Activated CD8-positive, alpha-beta T cell treated with anti-CD3 and anti-CD28 coated beads for 36 hours (primary cell): ENCODE measurements around the gene NPBWR2. TPM values are rescaled to one million over a fixed set of nuclear protein-coding genes. Genes with fewer than 3 reads are reported as not detected.

ENCODE experiments used
- ATAC-seq: fragments of 200-7000 bp; cut with Tn5 transposase; one replicate; pipeline ENCODE4 v1.10.0; 2021; ENCODE audit warnings: mild to moderate bottlenecking, moderate library complexity
- CTCF ChIA-PET: fragments of 350-600 bp; sonication (Branson Sonifier 250); formaldehyde crosslinking; loops from one replicate; lab custom pipeline; 2021; ENCODE audit warnings: antibody characterized with exemption; lab: Charles Lee
- POLR2A ChIA-PET: fragments of 350-600 bp; sonication (Branson Sonifier 250); formaldehyde crosslinking; loops from one replicate; lab custom pipeline; 2021; ENCODE audit warnings: antibody characterized with exemption; lab: Charles Lee
- DNase-seq: peaks from one replicate; pipeline ENCODE4 v3.0.0-alpha.2; 2020
- H3K27ac Mint-ChIP-seq: one replicate; pipeline ENCODE4 v1.8.0; 2021; ENCODE audit warnings: mild to moderate bottlenecking, mixed read lengths
- H3K27me3 Mint-ChIP-seq: one replicate; pipeline ENCODE4 v1.8.0; 2021; ENCODE audit warnings: mixed read lengths
- H3K36me3 Mint-ChIP-seq: one replicate; pipeline ENCODE4 v1.8.0; 2021; ENCODE audit warnings: low read depth, mixed read lengths
- H3K4me1 Mint-ChIP-seq: one replicate; pipeline ENCODE4 v1.8.0; 2021; ENCODE audit warnings: low read depth, mixed read lengths
- H3K4me3 Mint-ChIP-seq: one replicate; pipeline ENCODE4 v1.8.0; 2021; ENCODE audit warnings: mild to moderate bottlenecking, moderate library complexity, mixed read lengths
- H3K9me3 Mint-ChIP-seq: one replicate; pipeline ENCODE4 v1.8.0; 2021; ENCODE audit warnings: mixed read lengths
- intact Hi-C: fragments of 100-400 bp; cut with micrococcal nuclease; formaldehyde crosslinking; loops from one replicate; pipeline ENCODE4 v1.10.0; 2022
- total RNA-seq, 2 experiments: library from RNA; stranded (reverse); gene quantifications; one replicate each; pipeline ENCODE4 v1.2.3, GENCODE V29; 2021
- TF ChIP-seq, protein P1 (sequence below): fragments of 200-600 bp; IDR thresholded peaks from one replicate; pipeline ENCODE4 v1.8.0; 2022; ENCODE audit warnings: antibody characterized with exemption, mild to moderate bottlenecking

Gene NPBWR2
- total RNA-seq, 2 experiments from 2014 or later: not detected

DNA sequence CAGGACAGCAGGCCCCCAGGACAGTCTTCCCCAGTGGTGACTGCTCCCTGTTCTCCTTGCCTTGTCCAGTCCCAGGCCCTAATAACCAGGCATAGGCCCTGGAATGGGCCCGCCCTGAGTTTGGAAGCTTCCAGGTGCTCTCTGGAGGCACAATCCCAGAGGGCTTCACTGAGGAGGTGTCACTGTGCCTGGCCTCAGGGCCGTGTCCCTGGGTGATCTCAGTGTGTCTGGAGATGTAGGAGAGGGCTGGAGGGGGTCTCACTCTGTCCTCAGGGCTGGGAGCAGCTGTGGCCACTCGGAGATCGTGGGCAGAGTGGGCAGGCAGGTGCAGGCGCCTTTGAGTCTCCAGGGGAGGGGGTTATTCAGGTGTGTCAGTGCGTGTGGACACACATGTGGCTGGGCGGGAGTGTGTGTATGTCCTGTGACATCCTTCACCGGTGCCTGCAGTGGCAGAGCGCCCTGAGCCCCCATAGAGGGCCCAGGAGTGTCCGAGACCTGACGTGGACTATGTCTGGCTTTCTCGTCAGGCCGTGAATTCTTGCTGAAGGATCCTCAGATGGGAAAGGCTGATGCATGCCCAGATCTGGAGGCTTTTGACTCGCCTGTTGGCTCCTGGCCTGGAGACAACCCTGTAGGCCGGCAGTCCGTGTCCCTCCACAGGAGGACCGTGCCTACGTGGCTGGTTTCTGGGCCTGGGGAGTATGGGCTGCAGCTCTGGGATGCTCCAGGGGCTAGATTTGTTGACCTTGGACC lies 5.5 kb upstream of the NPBWR2 start:
- Mint-ChIP-seq H3K27ac (no peak overlapping the region), H3K27me3 (no peaks in the 10 kb centered on the region), H3K9me3 (no peaks in the 10 kb centered on the region), H3K36me3 (no peaks in the 10 kb centered on the region), H3K4me1 (no peaks in the 10 kb centered on the region), H3K4me3 (no peak overlapping the region)
- ATAC-seq (no peak), DNase-seq (no peak)
- ChIA-PET CTCF (interaction anchor here (1.2 to 1.4 kb wide), 2 partner anchors 8 to 10 kb away, joined by 4 to 5 read pairs; no protein-coding TSS in a partner anchor), POLR2A (no interaction called here)
- TF ChIP-seq, protein P1, sequence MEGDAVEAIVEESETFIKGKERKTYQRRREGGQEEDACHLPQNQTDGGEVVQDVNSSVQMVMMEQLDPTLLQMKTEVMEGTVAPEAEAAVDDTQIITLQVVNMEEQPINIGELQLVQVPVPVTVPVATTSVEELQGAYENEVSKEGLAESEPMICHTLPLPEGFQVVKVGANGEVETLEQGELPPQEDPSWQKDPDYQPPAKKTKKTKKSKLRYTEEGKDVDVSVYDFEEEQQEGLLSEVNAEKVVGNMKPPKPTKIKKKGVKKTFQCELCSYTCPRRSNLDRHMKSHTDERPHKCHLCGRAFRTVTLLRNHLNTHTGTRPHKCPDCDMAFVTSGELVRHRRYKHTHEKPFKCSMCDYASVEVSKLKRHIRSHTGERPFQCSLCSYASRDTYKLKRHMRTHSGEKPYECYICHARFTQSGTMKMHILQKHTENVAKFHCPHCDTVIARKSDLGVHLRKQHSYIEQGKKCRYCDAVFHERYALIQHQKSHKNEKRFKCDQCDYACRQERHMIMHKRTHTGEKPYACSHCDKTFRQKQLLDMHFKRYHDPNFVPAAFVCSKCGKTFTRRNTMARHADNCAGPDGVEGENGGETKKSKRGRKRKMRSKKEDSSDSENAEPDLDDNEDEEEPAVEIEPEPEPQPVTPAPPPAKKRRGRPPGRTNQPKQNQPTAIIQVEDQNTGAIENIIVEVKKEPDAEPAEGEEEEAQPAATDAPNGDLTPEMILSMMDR: no peak
- intact Hi-C loops: no loop called here

DNA sequence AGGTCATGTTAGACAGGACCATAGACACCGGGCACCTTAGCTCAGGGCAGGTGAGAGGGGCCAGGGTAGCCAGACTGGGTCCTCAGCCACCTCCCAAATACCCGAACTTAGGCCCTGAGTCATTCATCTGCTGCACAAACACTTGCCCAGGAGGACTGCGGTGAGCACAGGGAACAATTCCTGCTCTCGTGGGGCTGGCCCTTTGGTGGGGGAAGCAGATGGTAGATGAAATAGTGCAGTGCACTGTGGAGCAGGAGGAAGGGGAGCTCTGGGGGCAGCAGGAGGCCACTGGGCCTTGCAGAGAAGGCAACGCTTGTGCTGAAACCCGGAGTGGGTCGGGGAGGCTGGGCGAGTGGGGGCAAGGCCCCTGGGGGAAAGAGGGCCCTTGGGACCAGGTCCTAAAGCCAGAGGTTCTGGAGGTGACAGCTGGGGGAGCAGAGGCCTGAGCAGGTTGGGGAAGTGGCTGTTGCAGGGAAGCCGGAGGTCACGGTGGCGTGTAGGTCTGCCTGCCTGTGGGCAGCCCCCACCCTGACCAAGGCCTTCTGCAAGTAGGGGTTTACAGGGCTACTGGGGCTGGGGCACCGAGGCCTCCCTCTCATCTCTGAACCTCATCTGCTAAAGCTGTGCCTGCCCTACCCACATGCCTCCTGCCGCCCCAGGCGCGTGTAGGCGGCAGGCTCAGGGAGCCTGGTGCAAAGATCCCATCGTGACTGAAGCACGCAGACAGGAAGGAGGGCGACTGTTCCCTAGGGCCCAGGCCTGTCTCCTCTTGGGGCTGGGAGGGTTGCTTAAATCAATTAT lies 4.7 kb upstream of the NPBWR2 start:
- CTCF ChIA-PET: interaction anchor here (0.7 to 1.4 kb wide), 3 partner anchors 9 to 28 kb away, joined by 3 to 5 read pairs (median 4); partner anchors contain the start of gene LKAAEAR1
- POLR2A ChIA-PET: no interaction called here
- peaks cover 4% of the 10 kb centered on the region for H3K4me1 Mint-ChIP-seq

DNA sequence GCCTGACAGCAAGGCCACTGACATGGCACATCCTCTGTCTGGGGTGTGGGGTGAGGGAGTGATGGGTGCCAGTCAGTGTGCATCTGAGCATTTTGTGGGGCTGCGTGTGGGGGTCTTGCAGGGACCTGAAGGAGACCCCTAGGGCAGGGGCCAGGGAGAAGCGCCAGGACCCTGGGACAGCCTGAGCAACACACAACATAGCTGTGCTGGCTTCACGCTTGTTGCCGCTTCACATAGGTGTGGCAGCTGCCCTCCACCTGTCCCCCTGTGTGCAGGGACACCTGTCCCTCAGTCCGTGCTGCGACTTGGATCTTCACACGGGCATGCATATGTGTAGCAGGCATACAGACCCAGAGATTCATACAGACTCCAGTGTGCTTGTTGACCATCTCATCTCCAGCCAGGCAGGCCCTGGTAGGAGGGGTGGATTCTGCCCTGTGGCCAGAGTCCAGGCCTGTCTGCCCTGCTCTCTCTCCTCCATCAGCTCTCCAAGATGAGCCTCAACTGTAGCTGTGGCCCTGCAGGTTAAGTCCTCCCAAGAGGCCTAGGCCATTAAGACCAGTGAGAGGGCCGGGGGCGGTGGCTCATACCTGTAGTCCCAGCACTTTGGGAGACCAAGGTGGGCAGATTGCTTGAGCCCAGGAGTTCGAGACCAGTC lies 3.2 kb upstream of the NPBWR2 start:
- no peak for DNase-seq
- Mint-ChIP-seq H3K27ac (no peak overlapping the region), H3K36me3 (no peaks in the 10 kb centered on the region), H3K4me3 (no peak overlapping the region), H3K27me3 (no peaks in the 10 kb centered on the region), H3K9me3 (no peaks in the 10 kb centered on the region), H3K4me1 (peaks cover 4% of the 10 kb centered on the region)
- ChIA-PET POLR2A (no interaction called here), CTCF (no interaction called here)
- no peak for ATAC-seq
- TF ChIP-seq, protein P1: no peak
- intact Hi-C loops: no loop called here

More for the DNA sequence above, 4.7 kb upstream of the NPBWR2 start:
- Mint-ChIP-seq H3K9me3 (no peaks in the 10 kb centered on the region), H3K27ac (no peak overlapping the region), H3K4me3 (no peak overlapping the region), H3K36me3 (no peaks in the 10 kb centered on the region), H3K27me3 (no peaks in the 10 kb centered on the region)
- ATAC-seq (no peak), DNase-seq (no peak)
- intact Hi-C loops: no loop called here
- TF ChIP-seq, protein P1: no peak

DNA sequence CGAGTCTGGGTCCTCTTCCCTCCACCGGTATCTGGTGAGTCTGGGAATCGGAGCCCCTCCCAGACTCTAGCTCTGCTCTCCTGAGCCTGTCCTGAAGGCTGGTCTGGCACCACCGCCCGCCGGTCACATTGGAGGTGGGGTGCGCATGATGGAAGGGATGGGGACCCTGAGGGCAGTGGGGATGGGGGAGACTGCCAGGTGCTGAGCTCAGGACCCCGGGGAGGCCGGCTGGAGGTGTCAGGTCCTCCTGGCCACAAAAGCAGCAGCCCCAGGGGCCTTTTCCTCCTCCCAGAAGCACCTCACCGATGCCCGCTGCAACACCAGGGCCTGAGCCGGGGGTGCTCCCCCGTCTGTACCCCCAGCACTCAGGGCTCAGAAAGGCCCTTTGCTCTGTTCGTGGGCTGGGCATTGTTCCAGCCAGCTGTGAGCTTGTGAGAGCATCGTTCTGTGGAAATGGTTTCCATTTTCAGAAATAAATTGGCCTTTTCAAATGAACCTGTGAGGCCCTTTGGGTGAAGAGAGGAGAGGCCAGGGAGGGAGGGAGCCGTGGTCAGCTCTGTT lies 2.5 kb upstream of the NPBWR2 start:
- ATAC-seq: no peak
- ChIA-PET POLR2A (no interaction called here), CTCF (interaction anchor here (0.6 to 1.0 kb wide), 3 partner anchors 10 to 133 kb away, joined by 3 read pairs; no protein-coding TSS in a partner anchor)
- no peak overlapping the region for H3K27ac Mint-ChIP-seq
- no peak for DNase-seq
- intact Hi-C loops: no loop called here
- no peak overlapping the region for H3K4me3 Mint-ChIP-seq
- TF ChIP-seq, protein P1: no peak
- H3K36me3 Mint-ChIP-seq: no peaks in the 10 kb centered on the region
- H3K4me1 Mint-ChIP-seq: peaks cover 4% of the 10 kb centered on the region
- no peaks in the 10 kb centered on the region for H3K9me3 Mint-ChIP-seq
- H3K27me3 Mint-ChIP-seq: no peaks in the 10 kb centered on the region
